ENCODE data around the gene MRO.

Gene MRO

DNA sequence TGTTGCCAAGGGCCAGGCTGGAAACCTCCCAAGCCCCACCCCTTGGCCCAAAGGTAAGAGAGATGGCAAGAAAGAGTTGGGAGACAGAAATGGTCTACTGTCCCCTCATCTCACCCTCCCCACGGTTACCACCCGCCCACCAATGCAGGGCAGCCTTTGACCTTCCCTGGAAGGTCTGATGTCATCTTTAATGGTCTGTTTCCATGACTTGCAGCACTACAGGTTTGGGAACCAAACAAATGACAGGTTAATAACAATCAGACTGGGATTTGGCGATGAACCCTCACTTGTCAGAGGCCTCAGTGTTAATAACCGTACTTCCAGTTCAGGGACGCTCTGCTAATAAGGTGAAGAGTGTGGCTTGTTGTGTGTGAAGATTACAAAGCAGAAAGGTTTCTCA lies 70.4 kb downstream of the MRO start:
- TF ChIP-seq CTCF (conservative IDR thresholded peaks at IDR 0.05; ENCODE audit: low read depth, low read length), result no peak

GRCh38 chr18:50748243-50749229 lies 71.3 kb downstream of the MRO start:
- TF ChIP-seq CTCF (conservative IDR thresholded peaks at IDR 0.05; ENCODE audit: low read depth, low read length), result no peak
- DNase-seq (ENCODE audit: low read depth), result peak; percentile 8
- H3K4me3 ChIP-seq (ENCODE audit: low read depth, low read length), result no peak overlapping the region

More for the DNA sequence above, 70.4 kb downstream of the MRO start:
- no peak overlapping the region for H3K4me3 ChIP-seq (ENCODE audit: low read depth, low read length)
- no peak for DNase-seq (ENCODE audit: low read depth)

DNA sequence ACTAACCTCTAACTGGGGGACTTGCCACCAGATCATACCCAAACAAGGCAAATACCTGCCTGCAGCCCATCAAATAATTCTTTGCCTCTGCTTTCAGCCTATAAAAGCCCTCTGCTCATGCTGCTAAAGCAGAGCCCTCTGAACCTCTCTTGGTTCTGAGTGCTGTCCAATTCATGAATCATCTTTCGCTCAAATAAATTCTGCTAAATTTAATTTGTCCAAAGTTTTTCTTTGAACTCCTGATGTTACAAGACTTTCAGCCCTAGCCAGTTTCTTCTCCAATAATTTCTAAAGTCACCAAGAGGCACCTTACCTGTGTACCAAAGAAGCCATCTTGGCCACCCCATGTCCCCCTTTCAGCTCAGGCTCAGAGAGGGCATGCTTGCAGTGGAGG lies 72.0 kb downstream of the MRO start:
- TF ChIP-seq CTCF (conservative IDR thresholded peaks at IDR 0.05; ENCODE audit: low read depth, low read length), result no peak
- H3K4me3 ChIP-seq (ENCODE audit: low read depth, low read length), result no peak overlapping the region
- DNase-seq (ENCODE audit: low read depth), result no peak

DNA sequence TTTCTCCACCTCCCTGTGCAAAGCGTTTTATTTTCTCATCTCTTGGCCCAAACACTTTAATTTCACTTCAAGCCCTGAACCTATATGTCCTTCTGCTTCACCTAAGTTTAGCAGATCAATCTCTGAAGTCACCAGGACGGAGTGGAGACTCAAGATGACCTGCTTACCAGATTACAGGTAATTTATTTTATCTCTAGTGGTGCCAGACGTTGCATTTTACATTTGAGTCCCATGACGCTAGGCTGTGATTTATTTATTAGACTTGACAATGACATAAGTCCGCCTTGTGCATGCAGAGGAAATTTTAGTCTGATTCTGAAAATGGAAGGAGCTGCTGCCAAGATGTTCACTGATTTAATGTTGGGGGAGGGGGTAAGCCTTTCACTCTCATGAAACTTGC lies 73.9 kb downstream of the MRO start:
- no peak overlapping the region for H3K4me3 ChIP-seq (ENCODE audit: low read depth, low read length)
- no peak for TF ChIP-seq CTCF (conservative IDR thresholded peaks at IDR 0.05; ENCODE audit: low read depth, low read length)
- DNase-seq (ENCODE audit: low read depth), result no peak

Measured in choroid plexus epithelial cell (primary cell).